ENCODE results near the gene JMJD1C. TPM values are rescaled to one million over a fixed set of nuclear protein-coding genes. Genes with fewer than 3 reads are reported as not detected.
A peak's percentile ranks its signal among the peaks of the same experiment; 100 is the strongest.

JMJD1C gene
- total RNA-seq, 1 experiment from 2014 or later = 32.1 TPM

GRCh38 chr10:63227207-63227895, 238.4 kb downstream of the JMJD1C start:
- DNase-seq (ENCODE audit: low read depth) = peak; percentile 34

- no peak for DNase-seq (ENCODE audit: low read depth)
These were observed 241.5 kb downstream of the JMJD1C start for GRCh38 chr10:63224241-63224640.

- DNase-seq (ENCODE audit: low read depth) = no peak
These were observed 243.8 kb downstream of the JMJD1C start for GRCh38 chr10:63221950-63222349.

GRCh38 chr10:63219749-63220148, 246.0 kb downstream of the JMJD1C start:
- DNase-seq (ENCODE audit: low read depth) = no peak

- DNase-seq (ENCODE audit: low read depth) = peak; percentile 57
These were observed 248.6 kb downstream of the JMJD1C start for GRCh38 chr10:63217120-63217605.

- DNase-seq (ENCODE audit: low read depth) = no peak
These were observed 251.2 kb downstream of the JMJD1C start for GRCh38 chr10:63214571-63214970.

GRCh38 chr10:63213489-63213888, 252.3 kb downstream of the JMJD1C start:
- no peak for DNase-seq (ENCODE audit: low read depth)

GRCh38 chr10:63210611-63211196, 255.1 kb downstream of the JMJD1C start:
- DNase-seq (ENCODE audit: low read depth) = peak; percentile 36

- no peak for DNase-seq (ENCODE audit: low read depth)
These were observed 256.1 kb downstream of the JMJD1C start for GRCh38 chr10:63209705-63210104.

GRCh38 chr10:63208986-63209385, 256.8 kb downstream of the JMJD1C start:
- DNase-seq (ENCODE audit: low read depth) = peak; percentile 64

- peak; percentile 34 for DNase-seq (ENCODE audit: low read depth)
These were observed 258.6 kb downstream of the JMJD1C start for GRCh38 chr10:63206997-63207811.

- DNase-seq (ENCODE audit: low read depth) = no peak
These were observed 259.2 kb downstream of the JMJD1C start for GRCh38 chr10:63206576-63206975.

- DNase-seq (ENCODE audit: low read depth) = no peak
These were observed 260.4 kb downstream of the JMJD1C start for GRCh38 chr10:63205421-63205820.

- no peak for DNase-seq (ENCODE audit: low read depth)
These were observed 260.9 kb downstream of the JMJD1C start for GRCh38 chr10:63204667-63205391.

GRCh38 chr10:63201118-63201517, 264.7 kb downstream of the JMJD1C start:
- no peak for DNase-seq (ENCODE audit: low read depth)

- DNase-seq (ENCODE audit: low read depth) = no peak
These were observed 265.3 kb downstream of the JMJD1C start for GRCh38 chr10:63200431-63200830.

GRCh38 chr10:63199716-63200115, 266.1 kb downstream of the JMJD1C start:
- no peak for DNase-seq (ENCODE audit: low read depth)

- DNase-seq (ENCODE audit: low read depth) = no peak
These were observed 268.3 kb downstream of the JMJD1C start for GRCh38 chr10:63197344-63198092.

- DNase-seq (ENCODE audit: low read depth) = no peak
These were observed 273.0 kb downstream of the JMJD1C start for GRCh38 chr10:63192826-63193225.

GRCh38 chr10:63175534-63175933, 290.2 kb downstream of the JMJD1C start:
- DNase-seq (ENCODE audit: low read depth) = no peak

Measured in M059J (cell line).